Vagina (tissue), 2 donors: ENCODE measurements around the gene OR51G2.

Experiments
- CTCF ChIP-seq, 3 experiments: fragments of 450-650 bp in 2 of 3; fragments of 200-600 bp in 1 of 3; sonication (generic) in 1 of 3; IDR thresholded peaks; one replicate each; pipeline ENCODE4 v1.5.1; 2017 to 2019; ENCODE audit warnings: antibody characterized with exemption in 3 of 3, mild to moderate bottlenecking in 2 of 3, moderate library complexity in 2 of 3
- POLR2A ChIP-seq, 2 donors: fragments of 450-650 bp; IDR thresholded peaks; one replicate each; pipeline ENCODE4 v1.6.1; 2017; ENCODE audit warnings: antibody characterized with exemption in 2 of 2, mild to moderate bottlenecking in 2 of 2, moderate library complexity in 2 of 2

- TF ChIP-seq POLR2A (IDR thresholded peaks at IDR 0.05): no peak
- TF ChIP-seq CTCF (IDR thresholded peaks at IDR 0.05): no peak
These were observed 15.7 kb downstream of the OR51G2 start, which contains the start of gene OR51A7 for GRCh38 chr11:4903484-4903883.
